Stimulated activated CD8-positive, alpha-beta memory T cell treated with anti-CD3 and anti-CD28 coated beads, Interleukin-15, amount 100 ng/mL, for 1 hour (primary cell): ENCODE results near the gene HS1BP3.

Source experiments
- DNase-seq: peaks from one replicate; pipeline ENCODE4 v3.0.0-alpha.2; 2020; ENCODE audit warnings: low read depth

The HS1BP3 gene

DNA sequence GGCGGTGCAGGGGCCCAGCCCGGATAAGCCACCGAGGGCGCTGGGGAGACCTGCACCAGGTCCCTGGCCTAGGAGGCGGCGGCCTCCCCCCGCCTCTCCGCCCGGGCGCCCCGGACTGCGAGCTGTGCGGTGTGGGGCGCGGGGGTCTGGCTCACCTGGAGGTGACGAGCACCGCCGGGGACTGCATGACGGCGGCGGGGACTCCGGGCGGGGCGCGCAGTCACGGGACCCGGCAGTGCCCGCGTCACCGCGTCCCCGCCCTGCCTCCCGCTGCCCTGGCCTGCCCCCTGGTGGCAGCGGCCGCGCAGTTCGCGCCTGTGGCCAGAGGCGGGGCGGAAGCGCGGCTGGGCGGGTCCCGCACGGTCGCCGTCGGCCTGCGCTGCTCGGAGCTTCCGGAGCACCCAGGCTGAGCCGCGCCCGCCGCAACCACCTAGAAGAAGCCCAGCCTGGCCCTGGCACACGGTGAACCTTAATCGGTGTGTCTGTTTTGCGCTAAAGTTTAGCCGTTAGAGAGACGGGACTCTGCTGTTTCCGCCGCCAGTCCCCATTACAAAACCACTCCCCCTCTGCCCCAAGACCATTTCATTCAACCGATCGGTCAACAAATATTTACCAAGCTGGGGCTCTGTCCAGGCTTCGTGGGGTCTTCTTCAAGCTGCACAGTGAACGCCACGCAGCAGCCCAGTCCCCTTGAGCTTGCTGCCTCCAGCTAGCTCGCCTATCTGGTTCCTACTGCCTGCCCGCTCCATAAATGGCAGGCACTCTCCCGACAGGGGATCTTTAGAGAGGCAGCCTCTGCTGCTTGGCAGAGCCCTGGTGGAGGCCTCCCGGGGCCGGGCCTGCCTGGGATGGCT is at the start of gene HS1BP3:
Gene HS1BP3 (minus strand): TSS at position 222 of the 854 bp plus-strand sequence. CDS start 35 bp downstream, at position 187.
- DNase-seq: peak; percentile 71

DNA sequence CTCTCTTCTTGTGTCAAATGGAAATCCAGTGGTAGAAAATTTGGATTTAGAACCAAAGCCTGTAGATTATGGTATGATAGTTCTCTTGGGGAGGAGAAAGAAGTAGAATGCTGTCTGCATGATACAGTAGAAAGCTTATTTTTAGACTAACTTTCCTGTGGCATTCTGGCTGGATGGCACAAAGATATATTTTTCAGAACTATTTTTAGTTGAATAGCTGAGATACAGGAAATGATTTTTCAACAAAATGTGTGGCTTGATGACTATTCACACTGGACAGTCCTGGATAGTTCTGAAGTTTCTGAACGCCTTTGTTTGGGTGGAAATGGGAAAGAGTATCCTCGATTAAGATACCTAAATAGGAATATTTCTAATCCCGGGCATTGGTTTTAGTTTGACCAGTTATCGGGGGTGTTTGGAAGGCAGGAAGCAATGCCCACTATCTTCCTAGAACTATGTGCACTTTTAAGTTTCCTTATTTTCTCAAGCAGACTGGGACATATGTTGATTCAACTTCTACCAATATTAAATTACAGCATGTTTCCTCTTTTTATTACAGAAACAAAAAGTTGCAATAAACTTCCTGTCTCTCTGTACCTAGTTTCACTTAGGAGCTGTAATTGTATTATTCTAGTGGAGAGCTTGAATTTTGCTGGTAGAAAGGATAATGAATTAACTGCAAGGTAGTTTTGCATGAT is 48.2 kb upstream of the HS1BP3 start:
- no peak for DNase-seq

GRCh38 chr2:20697322-20697934 is 46.5 kb upstream of the HS1BP3 start:
- DNase-seq: no peak

- no peak for DNase-seq
Observed at GRCh38 chr2:20696366-20696765, 45.5 kb upstream of the HS1BP3 start.

- no peak for DNase-seq
Observed at GRCh38 chr2:20693317-20693716, 42.4 kb upstream of the HS1BP3 start.

GRCh38 chr2:20692081-20692480 is 41.2 kb upstream of the HS1BP3 start:
- no peak for DNase-seq

DNA sequence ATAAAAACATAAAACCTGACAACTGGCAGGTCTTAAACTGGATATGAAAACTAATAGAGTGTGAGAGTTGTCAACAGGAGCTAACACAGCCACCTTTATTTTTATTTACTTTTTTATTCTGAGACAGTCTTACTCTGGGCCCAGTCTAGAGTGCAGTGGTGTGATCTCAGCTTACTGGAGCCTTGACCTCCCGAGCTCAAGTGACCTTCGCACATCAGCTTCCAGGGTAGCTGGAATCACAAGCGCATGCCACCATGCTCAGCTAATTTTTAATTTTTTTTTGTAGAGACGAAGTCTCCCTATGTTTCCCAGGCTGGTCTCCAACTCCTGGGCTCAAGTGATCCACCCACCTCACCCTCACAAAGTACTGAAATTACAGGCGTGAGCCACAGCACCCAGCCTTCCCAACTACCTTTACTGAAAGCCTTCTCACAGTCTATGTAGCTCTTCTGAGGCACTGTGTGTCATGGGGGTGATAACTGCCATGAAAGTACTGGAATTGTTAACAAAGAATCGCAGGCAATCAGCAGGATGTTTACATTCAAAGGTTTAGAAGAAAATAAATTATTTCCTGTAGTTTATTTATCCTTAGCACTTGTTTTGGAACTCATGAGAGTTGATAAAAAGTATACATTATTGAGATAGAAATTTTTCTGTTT is 40.3 kb upstream of the HS1BP3 start:
- no peak for DNase-seq

- no peak for DNase-seq
Observed at GRCh38 chr2:20689428-20690264, 38.7 kb upstream of the HS1BP3 start.

GRCh38 chr2:20687260-20687832 is 36.4 kb upstream of the HS1BP3 start:
- DNase-seq: no peak

GRCh38 chr2:20684581-20685063 is 33.7 kb upstream of the HS1BP3 start:
- no peak for DNase-seq

DNA sequence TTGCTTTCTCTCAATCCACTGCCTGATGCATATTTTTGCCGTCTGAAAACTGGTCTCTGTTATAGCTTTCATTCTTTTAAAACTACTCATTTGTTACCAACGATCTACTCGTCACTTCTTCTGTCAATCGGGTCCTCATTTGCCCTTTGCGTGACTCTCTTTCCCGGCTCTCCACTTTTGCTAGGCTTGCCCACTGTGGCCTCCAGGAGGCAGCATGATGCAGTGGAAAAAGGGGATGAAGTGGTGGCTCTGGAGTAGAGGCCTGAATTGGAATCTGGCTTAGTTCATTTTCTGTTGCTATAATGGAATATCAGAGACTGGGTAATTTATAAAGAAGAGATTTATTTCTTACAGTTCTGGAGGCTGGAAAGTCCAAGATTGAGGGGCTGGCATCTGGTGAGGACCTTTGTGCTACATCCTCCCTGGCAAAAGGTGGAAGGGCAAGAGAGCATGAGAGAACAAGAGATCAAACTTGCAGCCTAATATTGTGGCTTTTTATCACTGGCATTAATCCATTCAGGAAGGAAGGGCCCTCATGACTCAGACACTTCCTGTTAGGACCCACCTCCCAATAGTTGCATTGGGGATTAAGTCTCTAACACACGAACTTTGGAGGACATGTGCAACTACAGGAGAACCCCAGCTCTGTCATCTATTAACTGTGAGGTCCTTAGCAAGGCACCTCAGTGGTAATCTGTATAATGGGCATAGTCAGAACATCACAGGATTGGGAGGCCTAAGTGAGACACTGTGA is 31.4 kb upstream of the HS1BP3 start:
- DNase-seq: no peak

GRCh38 chr2:20680744-20681375 is 30.0 kb upstream of the HS1BP3 start:
- DNase-seq: no peak

- no peak for DNase-seq
Observed at GRCh38 chr2:20678780-20679179, 27.9 kb upstream of the HS1BP3 start.

DNA sequence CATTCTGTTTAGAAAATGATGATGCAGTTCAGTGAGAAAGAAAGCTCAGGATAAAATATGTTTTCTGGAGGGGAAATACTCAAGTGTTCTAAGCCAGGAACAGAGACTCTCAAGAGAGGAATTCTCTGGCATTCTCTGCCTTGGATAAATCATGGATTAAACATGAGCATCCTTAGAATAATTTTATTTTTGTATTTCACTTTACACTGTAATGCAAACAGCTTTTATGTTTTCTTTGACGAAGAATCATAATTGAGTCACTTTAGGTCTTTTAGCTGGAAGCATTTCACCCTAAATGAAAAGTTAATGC is 27.1 kb upstream of the HS1BP3 start:
- no peak for DNase-seq

GRCh38 chr2:20677301-20678085 is 26.6 kb upstream of the HS1BP3 start:
- DNase-seq: no peak

DNA sequence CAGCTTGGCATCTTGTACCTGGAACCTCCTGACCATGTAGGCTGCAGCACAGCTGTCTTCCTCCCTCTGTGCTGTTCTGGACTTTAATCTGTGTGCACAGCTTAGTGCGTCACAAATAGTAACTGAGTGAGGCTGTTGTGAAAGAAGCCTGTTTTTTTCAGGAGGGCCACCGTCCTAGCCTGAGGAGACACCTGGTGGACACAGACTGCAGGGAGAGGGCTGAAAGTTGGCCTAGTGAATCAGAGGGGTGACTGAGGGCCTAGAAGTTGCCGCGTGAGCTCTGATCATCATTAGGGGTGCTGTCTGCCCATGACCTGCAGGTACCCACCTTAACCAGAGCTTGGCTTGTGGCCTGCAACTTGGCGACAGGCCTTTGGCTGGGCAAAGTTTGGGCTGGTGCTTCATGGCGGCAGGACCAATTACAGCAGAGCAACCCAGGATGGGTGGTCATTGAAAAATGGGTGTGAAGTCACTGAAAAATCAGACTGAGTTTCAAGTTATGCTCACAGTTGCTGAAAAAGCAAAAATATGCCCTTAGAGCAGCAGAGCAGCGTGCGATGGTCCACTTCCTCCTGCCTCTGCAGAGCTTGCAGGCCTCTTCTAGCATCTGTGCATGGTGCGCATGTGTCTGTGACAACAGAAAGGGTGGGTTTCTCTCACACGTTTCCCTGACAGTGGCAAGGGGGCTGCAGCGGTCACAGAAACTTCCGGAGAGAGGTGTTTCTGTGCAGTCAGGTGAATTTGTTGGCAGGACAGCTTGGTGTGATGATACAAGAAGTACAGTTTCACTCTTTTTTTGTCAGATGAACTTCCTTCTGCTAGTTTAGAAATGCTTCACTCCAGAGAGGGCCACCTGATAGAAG is 25.7 kb upstream of the HS1BP3 start:
- no peak for DNase-seq

GRCh38 chr2:20675701-20676352 is 24.9 kb upstream of the HS1BP3 start:
- no peak for DNase-seq
